GM12864 (cell line): ENCODE measurements around the gene ZNF619.

ENCODE experiments used
- DNase-seq: peaks from one replicate; pipeline ENCODE4 v3.0.0-alpha.2; 2011; ENCODE audit warnings: low read depth
- H3K4me3 ChIP-seq: 2 replicates; pipeline ENCODE4 v1.5.1; 2011; ENCODE audit warnings: mild to moderate bottlenecking, low read depth, low read length, control low read depth
- TF ChIP-seq, protein P1 (sequence below): IDR thresholded peaks from 2 replicates; pipeline ENCODE4 v1.5.1; 2011; ENCODE audit warnings: low read depth, mild to moderate bottlenecking, moderate library complexity, low read length, control low read depth, inconsistent platforms; ENCODE audit errors: missing control alignments

ZNF619 gene

DNA sequence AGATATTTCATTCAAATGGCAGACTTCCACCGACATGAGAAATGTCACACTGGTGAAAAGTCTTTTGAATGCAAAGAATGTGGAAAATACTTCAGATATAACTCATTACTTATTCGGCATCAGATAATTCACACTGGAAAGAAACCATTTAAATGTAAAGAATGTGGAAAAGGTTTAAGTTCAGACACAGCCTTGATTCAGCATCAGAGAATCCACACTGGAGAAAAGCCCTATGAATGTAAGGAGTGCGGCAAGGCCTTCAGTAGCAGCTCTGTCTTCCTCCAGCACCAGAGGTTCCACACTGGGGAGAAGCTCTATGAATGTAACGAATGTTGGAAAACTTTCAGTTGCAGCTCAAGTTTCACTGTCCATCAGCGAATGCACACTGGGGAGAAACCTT is 39.3 kb downstream of the ZNF619 start:
- no peak overlapping the region for H3K4me3 ChIP-seq
- DNase-seq = no peak
- TF ChIP-seq, protein P1, sequence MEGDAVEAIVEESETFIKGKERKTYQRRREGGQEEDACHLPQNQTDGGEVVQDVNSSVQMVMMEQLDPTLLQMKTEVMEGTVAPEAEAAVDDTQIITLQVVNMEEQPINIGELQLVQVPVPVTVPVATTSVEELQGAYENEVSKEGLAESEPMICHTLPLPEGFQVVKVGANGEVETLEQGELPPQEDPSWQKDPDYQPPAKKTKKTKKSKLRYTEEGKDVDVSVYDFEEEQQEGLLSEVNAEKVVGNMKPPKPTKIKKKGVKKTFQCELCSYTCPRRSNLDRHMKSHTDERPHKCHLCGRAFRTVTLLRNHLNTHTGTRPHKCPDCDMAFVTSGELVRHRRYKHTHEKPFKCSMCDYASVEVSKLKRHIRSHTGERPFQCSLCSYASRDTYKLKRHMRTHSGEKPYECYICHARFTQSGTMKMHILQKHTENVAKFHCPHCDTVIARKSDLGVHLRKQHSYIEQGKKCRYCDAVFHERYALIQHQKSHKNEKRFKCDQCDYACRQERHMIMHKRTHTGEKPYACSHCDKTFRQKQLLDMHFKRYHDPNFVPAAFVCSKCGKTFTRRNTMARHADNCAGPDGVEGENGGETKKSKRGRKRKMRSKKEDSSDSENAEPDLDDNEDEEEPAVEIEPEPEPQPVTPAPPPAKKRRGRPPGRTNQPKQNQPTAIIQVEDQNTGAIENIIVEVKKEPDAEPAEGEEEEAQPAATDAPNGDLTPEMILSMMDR = no peak

DNA sequence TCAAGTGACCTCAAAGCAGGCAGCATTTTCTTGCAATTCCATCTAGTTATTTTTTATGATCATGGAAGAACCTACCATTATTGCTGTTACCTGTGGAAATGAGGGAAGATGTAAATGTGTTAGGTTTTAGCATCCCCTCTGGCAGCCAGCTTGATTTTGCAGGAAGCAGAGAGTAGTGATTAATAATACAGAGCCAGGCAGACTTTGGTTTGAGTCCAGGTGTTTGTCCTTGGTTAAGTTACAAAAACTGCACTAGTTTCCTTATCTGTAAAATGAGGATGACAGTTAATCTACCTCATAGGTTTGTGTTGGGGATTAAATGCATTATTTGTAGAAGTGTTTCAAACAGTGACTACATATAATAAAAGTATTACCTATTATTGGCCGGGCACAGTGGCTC is 41.1 kb downstream of the ZNF619 start:
- DNase-seq = no peak
- TF ChIP-seq, protein P1 = no peak

DNA sequence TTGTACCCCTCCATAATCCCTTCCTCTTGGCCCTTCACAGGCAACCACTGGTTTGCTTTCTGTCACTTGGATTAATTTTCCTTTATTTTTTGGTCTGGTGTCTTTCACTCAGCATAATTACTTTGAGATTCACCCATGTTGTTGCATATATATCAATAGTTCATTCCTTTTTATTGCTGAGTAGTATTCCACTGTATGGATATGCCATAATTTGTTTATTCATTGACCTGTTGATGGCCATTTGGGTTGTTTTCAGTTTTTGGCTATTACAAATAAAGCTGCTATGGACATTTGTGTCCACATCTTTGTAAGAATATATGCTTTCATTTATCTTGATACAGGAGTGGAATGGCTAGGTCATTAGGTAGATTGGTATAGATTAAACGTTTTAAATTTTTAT is 41.9 kb downstream of the ZNF619 start:
- no peak for DNase-seq
- H3K4me3 ChIP-seq = no peak overlapping the region
- TF ChIP-seq, protein P1 = no peak

More for the DNA sequence above, 41.1 kb downstream of the ZNF619 start:
- H3K4me3 ChIP-seq = no peak overlapping the region

DNA sequence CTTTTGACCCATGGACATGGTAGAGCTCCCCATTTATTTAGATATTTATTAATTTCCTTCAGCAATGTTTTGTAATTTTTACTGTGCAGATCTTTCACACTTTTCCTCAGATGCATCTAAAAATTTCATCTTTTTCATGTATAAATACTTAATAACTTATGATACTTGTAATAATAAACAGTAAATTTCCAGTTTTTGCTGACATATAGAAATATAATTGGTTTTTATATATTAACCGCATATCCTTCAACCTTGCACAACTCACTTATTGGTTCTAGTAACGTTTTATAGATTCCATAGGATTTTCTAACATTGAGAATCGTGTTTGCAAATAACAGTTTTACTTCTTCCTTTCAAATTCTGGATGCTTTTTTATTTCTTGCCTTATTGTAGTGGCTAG is 44.3 kb downstream of the ZNF619 start:
- TF ChIP-seq, protein P1 = no peak
- no peak for DNase-seq
- H3K4me3 ChIP-seq = no peak overlapping the region

DNA sequence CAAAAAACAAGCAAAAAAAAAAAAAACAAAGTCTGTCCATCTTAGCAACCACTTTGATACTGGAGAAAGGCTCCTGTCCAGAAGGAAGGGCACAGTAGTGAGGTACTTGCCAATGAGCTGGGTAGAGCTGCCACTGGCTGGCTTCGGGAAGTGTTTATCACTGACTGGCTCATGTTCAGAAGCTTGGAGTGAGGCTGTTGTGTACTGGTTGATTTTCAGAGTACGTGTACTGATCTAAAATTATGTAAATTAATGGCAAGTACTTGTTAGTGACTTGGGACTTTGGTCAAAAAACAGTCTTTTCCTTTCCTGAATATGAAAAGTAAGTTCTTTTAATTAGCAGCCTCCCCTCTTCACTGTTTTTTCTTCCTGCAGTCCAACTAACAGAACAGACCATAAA is 46.9 kb downstream of the ZNF619 start:
- TF ChIP-seq, protein P1 = no peak
- no peak overlapping the region; the same call in 1 of the 2 replicates for H3K4me3 ChIP-seq
- DNase-seq = no peak

DNA sequence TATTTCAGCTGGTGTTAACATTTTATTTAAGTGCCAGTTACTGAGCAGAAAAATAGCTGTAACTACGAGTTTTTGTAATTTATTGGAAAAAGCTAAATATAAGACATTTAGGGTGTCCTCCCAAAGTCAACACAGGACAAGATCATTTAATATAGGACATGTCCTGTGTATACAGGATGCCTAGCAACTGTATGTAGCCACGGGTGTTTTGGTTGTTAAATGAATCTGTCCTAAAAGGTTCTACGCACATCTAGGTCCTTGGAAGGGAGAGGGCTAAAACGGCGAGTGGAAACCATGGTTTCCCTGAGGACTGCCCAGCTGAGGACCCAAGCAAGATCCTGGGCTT is 47.3 kb downstream of the ZNF619 start:
- H3K4me3 ChIP-seq = peak overlapping the region; percentile 85
- TF ChIP-seq, protein P1 = no peak
- DNase-seq = no peak

DNA sequence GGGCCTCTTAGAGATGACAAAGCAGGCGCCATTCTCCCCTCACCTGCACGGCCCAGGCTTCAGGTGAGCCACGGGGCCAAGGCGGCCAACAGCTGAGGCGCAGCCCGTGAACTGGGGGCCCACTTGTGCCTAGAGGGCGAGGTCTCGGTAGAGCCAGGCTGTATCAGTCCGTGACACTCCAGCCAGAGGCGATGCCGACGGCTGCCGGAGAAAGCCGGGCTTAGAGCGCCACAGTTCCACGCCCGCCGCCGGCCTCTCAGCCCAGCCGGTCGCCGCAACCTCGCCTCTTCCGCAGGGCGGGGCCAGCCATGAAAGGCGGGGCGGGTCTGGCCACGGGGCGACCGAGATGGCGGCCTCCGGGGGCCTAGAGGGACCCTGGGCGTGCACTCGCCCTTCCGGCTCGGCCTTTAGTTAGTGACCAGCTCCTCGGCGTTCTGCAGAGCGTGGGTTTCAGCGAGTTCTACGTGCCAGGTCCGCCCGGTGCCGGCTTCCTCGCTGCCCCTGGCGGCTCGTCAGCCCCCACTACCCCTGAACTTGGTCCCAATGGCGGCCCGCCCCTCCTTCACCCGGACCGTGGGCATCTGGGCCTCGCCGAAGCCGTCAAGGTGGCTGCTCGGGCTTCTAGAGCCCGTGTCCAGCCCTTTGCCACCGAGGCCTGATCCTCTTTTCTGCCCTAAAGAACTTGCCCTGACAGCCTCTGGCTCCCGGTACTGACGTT is 47.8 kb downstream of the ZNF619 start, which contains the start of gene ZNF621:
Gene ZNF621 (plus strand): TSS at position 393 of the 718 bp plus-strand sequence. CDS start 881 bp downstream, outside the sequence.
- peak within 1 kb of the TSS; percentile 85 for H3K4me3 ChIP-seq
- TF ChIP-seq, protein P1 = no peak
- peak; percentile 36 for DNase-seq
